H1 (cell line): Measurements from ENCODE around the gene NCAPG2. TPM values are rescaled to one million over a fixed set of nuclear protein-coding genes. Genes with fewer than 3 reads are reported as not detected.

Experiments
- CTCF ChIA-PET: fragments of 300-600 bp; sonication (Branson Sonifier 250); formaldehyde crosslinking; loops from one replicate; lab custom pipeline; 2021; ENCODE audit not compliant: partially characterized antibody; lab: Charles Lee
- POLR2A ChIA-PET: fragments of 300-600 bp; sonication (Branson Sonifier 250); formaldehyde crosslinking; loops from one replicate; lab custom pipeline; 2021; ENCODE audit warnings: inconsistent platforms; ENCODE audit not compliant: partially characterized antibody; lab: Charles Lee
- DNase-seq, 2 experiments: peaks; one replicate each; pipeline versions ENCODE4 v3.0.0 to v3.0.0-alpha.2; 2010 to 2022; ENCODE audit warnings: low spot score in 2 of 2, low read depth in 1 of 2, mixed read lengths in 1 of 2
- FAIRE-seq: peaks from 2 replicates; lab custom pipeline; 2011; peaks lifted over from hg19 to GRCh38; lab: Jason Lieb, UNC
- H2AFZ ChIP-seq: 2 replicates; pipeline ENCODE4 v1.8.1; 2012; ENCODE audit warnings: low read length, inconsistent platforms
- H2AK5ac ChIP-seq: 2 replicates; pipeline ENCODE4 v1.6.1; 2013; ENCODE audit warnings: low read depth, low read length
- H2BK120ac ChIP-seq: replicated peaks from 2 replicates; pipeline ENCODE3; 2013; ENCODE audit warnings: low read depth, low read length, inconsistent platforms
- H2BK12ac ChIP-seq: 2 replicates; pipeline ENCODE4 v1.6.1; 2013; ENCODE audit warnings: low read depth, low read length
- H2BK15ac ChIP-seq: 2 replicates; pipeline ENCODE4 v1.6.1; 2013; ENCODE audit warnings: low read length
- H2BK20ac ChIP-seq: 2 replicates; pipeline ENCODE4 v1.6.1; 2013; ENCODE audit warnings: low read length
- H2BK5ac ChIP-seq: 2 replicates; pipeline ENCODE4 v1.6.1; 2013; ENCODE audit warnings: low read depth, low read length
- H3K14ac ChIP-seq: 2 replicates; pipeline ENCODE4 v1.6.1; 2013; ENCODE audit warnings: inconsistent platforms; ENCODE audit not compliant: insufficient read length
- H3K18ac ChIP-seq: 2 replicates; pipeline ENCODE4 v1.6.1; 2013; ENCODE audit warnings: low read length; ENCODE audit errors: extremely low read depth
- H3K23ac ChIP-seq: 2 replicates; pipeline ENCODE4 v1.6.1; 2013; ENCODE audit warnings: inconsistent platforms; ENCODE audit not compliant: insufficient read length
- H3K23me2 ChIP-seq: 2 replicates; pipeline ENCODE4 v1.6.1; 2013; ENCODE audit warnings: low read depth, low read length
- H3K27ac ChIP-seq: 2 replicates; pipeline ENCODE4 v1.6.1; 2011; ENCODE audit warnings: low read depth, low read length, inconsistent platforms
- H3K27me3 ChIP-seq, 4 experiments: replicated peaks in 1 of 4; 1 replicate in 1 of 4; 2 replicates in 3 of 4; pipeline versions ENCODE4 v1.6.1 to v1.8.1; 2011 to 2013; ENCODE audit warnings: low read length in 3 of 4, mild to moderate bottlenecking in 3 of 4, inconsistent platforms in 2 of 4, mixed read lengths in 2 of 4, moderate library complexity in 1 of 4; ENCODE audit not compliant: control insufficient read depth in 3 of 4, insufficient read depth in 3 of 4; ENCODE audit errors: extremely low read depth in 1 of 4
- H3K36me3 ChIP-seq, 4 experiments: 2 replicates each; pipeline versions ENCODE4 v1.6.1 to v1.8.1; 2011 to 2013; ENCODE audit warnings: mild to moderate bottlenecking in 4 of 4, low read length in 3 of 4, moderate library complexity in 2 of 4, control low read depth in 1 of 4, inconsistent platforms in 1 of 4; ENCODE audit not compliant: insufficient read depth in 4 of 4, control insufficient read depth in 2 of 4
- H3K4ac ChIP-seq: replicated peaks from 2 replicates; pipeline ENCODE3; 2013; ENCODE audit warnings: low read length, low read depth, mixed read lengths, inconsistent platforms; ENCODE audit not compliant: insufficient read length
- H3K4me1 ChIP-seq, 4 experiments: replicated peaks in 1 of 4; 1 replicate in 1 of 4; 2 replicates in 3 of 4; pipeline versions ENCODE4 v1.6.1 to v1.8.1; 2011 to 2013; ENCODE audit warnings: low read length in 3 of 4, inconsistent platforms in 2 of 4, mixed read lengths in 1 of 4; ENCODE audit not compliant: insufficient read depth in 4 of 4, control insufficient read depth in 3 of 4
- H3K4me2 ChIP-seq, 2 experiments: 2 replicates each; pipeline versions ENCODE4 v1.6.1 to v1.8.1; 2011 to 2013; ENCODE audit warnings: low read depth in 2 of 2, low read length in 2 of 2, control low read depth in 1 of 2, inconsistent platforms in 1 of 2, mild to moderate bottlenecking in 1 of 2; ENCODE audit not compliant: insufficient read depth in 1 of 2
- H3K4me3 ChIP-seq, 4 experiments: fragments of 200-600, 300-600 bp in 1 of 4; sonication (generic), shearing (Covaris generic), sonication (Bioruptor Twin) in 1 of 4; 2 replicates each; pipeline versions ENCODE4 v1.5.1 to v1.8.1; 2011 to 2016; ENCODE audit warnings: low read length in 4 of 4, low read depth in 3 of 4, control low read depth in 2 of 4, inconsistent platforms in 2 of 4, mild to moderate bottlenecking in 2 of 4, mixed read lengths in 1 of 4, moderate library complexity in 1 of 4; ENCODE audit not compliant: insufficient read depth in 2 of 4; ENCODE audit errors: extremely low read depth in 1 of 4
- H3K56ac ChIP-seq: replicated peaks from 2 replicates; pipeline ENCODE3; 2013; ENCODE audit warnings: low read depth, mild to moderate bottlenecking, mixed read lengths, low read length, inconsistent platforms; ENCODE audit not compliant: insufficient read length
- H3K79me1 ChIP-seq: 2 replicates; pipeline ENCODE4 v1.6.1; 2013; ENCODE audit warnings: low read depth, low read length, control low read depth
- H3K79me2 ChIP-seq, 2 experiments: 2 replicates each; pipeline versions ENCODE4 v1.6.1 to v1.8.1; 2012 to 2013; ENCODE audit warnings: low read length in 2 of 2, mild to moderate bottlenecking in 2 of 2, inconsistent platforms in 1 of 2; ENCODE audit not compliant: insufficient read depth in 2 of 2, control insufficient read depth in 1 of 2
- H3K9ac ChIP-seq, 4 experiments: replicated peaks in 1 of 4; 1 replicate in 1 of 4; 2 replicates in 3 of 4; pipeline versions ENCODE4 v1.6.1 to v1.8.1; 2011 to 2013; ENCODE audit warnings: low read depth in 3 of 4, low read length in 3 of 4, control low read depth in 2 of 4, mild to moderate bottlenecking in 2 of 4, moderate library complexity in 2 of 4, inconsistent platforms in 1 of 4; ENCODE audit errors: extremely low read depth in 1 of 4
- H3K9me3 ChIP-seq, 2 experiments: 2 replicates each; pipeline versions ENCODE4 v1.6.1 to v1.8.1; 2012 to 2013; ENCODE audit warnings: mild to moderate bottlenecking in 2 of 2, moderate library complexity in 2 of 2, control low read depth in 1 of 2, inconsistent platforms in 1 of 2, low read depth in 1 of 2, low read length in 1 of 2, mixed read lengths in 1 of 2; ENCODE audit not compliant: insufficient read depth in 2 of 2
- H4K20me1 ChIP-seq, 2 experiments: replicated peaks in 1 of 2; 2 replicates each; pipeline versions ENCODE3 to v1.8.1; 2011 to 2013; ENCODE audit warnings: inconsistent platforms in 2 of 2, low read length in 2 of 2, mild to moderate bottlenecking in 1 of 2; ENCODE audit not compliant: insufficient read depth in 2 of 2, control insufficient read depth in 1 of 2
- H4K5ac ChIP-seq: 2 replicates; pipeline ENCODE4 v1.6.1; 2013; ENCODE audit warnings: low read length, low read depth, mixed read lengths, inconsistent platforms; ENCODE audit not compliant: insufficient read length
- H4K8ac ChIP-seq: 2 replicates; pipeline ENCODE4 v1.8.0; 2013; ENCODE audit warnings: mild to moderate bottlenecking, moderate library complexity, low read length, inconsistent platforms; ENCODE audit not compliant: insufficient read depth; ENCODE audit errors: extremely low read depth
- H4K91ac ChIP-seq: replicated peaks from 2 replicates; pipeline ENCODE3; 2013; ENCODE audit warnings: low read length, mixed read lengths, inconsistent platforms; ENCODE audit not compliant: insufficient read length
- EGR1 ChIP-seq: IDR thresholded peaks from 2 replicates; pipeline ENCODE4 v1.6.1; 2011; ENCODE audit warnings: low read depth, low read length, borderline replicate concordance
- KDM4A ChIP-seq: IDR thresholded peaks from one replicate; pipeline ENCODE4 v1.7.1; 2012; ENCODE audit warnings: low read depth, mild to moderate bottlenecking, moderate library complexity, low read length, inconsistent platforms; ENCODE audit not compliant: severe bottlenecking
- RNF2 ChIP-seq: fragments of 200-900, 300-1000 bp; sonication (generic); IDR thresholded peaks from 2 replicates; pipeline ENCODE4 v1.7.1; 2016; ENCODE audit warnings: borderline replicate concordance, low read depth, mild to moderate bottlenecking, antibody characterized with exemption, low read length; ENCODE audit not compliant: poor library complexity, severe bottlenecking; ENCODE audit errors: missing control alignments
- SIN3A ChIP-seq, 2 experiments: IDR thresholded peaks in 1 of 2; conservative IDR thresholded peaks in 1 of 2; 2 replicates each; pipeline ENCODE4 v1.6.1; 2011 to 2012; ENCODE audit warnings: low read length in 2 of 2, improper control_type of control experiment in 1 of 2, low read depth in 1 of 2, mild to moderate bottlenecking in 1 of 2
- TBP ChIP-seq: IDR thresholded peaks from 2 replicates; pipeline ENCODE4 v1.6.1; 2011; ENCODE audit warnings: low read depth, low read length, improper control_type of control experiment
- TCF12 ChIP-seq: IDR thresholded peaks from 2 replicates; pipeline ENCODE4 v1.6.1; 2011; ENCODE audit warnings: low read depth, mild to moderate bottlenecking, low read length
- ZNF274 ChIP-seq: IDR thresholded peaks from 2 replicates; pipeline ENCODE4 v1.7.0; 2012; ENCODE audit warnings: low read length, borderline replicate concordance; ENCODE audit errors: extremely low read depth
- WGBS, 2 experiments: shearing (Covaris generic) in 1 of 2; methylation state at CpG; one replicate each; pipeline versions ENCODE4 v1.1.6 to v1.1.7; 2013 to 2015; ENCODE audit warnings: low lambda C conversion rate in 2 of 2, mixed read lengths in 2 of 2, inconsistent platforms in 1 of 2, low coverage in 1 of 2, missing lambda C conversion rate in 1 of 2; ENCODE audit not compliant: insufficient replicate concordance in 2 of 2, insufficient coverage in 1 of 2, insufficient read length in 1 of 2; ENCODE audit errors: extremely low coverage in 1 of 2, missing lambda C conversion rate in 1 of 2; 5-methylcytosine and 5-hydroxymethylcytosine counted together
- polyA plus RNA-seq, 7 experiments: library from polyadenylated mRNA; depleted of rRNA in 3 of 7; stranded (reverse) in 5 of 7; unstranded in 2 of 7; fragments of >200 nt in 5 of 7; fragments of 200-250 nt in 2 of 7; gene quantifications; 1 replicate in 5 of 7; 2 replicates in 1 of 7; 4 replicates in 1 of 7; pipeline versions ENCODE4 v1.2.1 to v1.2.3, GENCODE V29; 2011 to 2013; ENCODE audit warnings: missing spikeins in 2 of 7, mixed read lengths in 2 of 7
- total RNA-seq: library from RNA; stranded (reverse); fragmentation: NEBNext Ultra II Directional; extraction: Animal tissue kit (Norgen Biotek cat#: 25700); gene quantifications from 2 replicates; pipeline ENCODE4 v1.2.1, GENCODE V29; 2021
- TF ChIP-seq, protein P1 (sequence below): IDR thresholded peaks from 2 replicates; pipeline ENCODE4 v1.6.1; 2011; ENCODE audit warnings: low read length, improper control_type of control experiment
- TF ChIP-seq, protein P2 (sequence below), 3 experiments: IDR thresholded peaks; 1 replicate in 2 of 3; 2 replicates in 1 of 3; pipeline versions ENCODE4 v1.5.1 to v1.6.1; 2011; ENCODE audit warnings: low read length in 3 of 3, mild to moderate bottlenecking in 3 of 3, inconsistent platforms in 2 of 3, low read depth in 1 of 3, moderate library complexity in 1 of 3; ENCODE audit not compliant: insufficient read depth in 1 of 3; ENCODE audit errors: control extremely low read depth in 1 of 3

The NCAPG2 gene
- total and polyA plus RNA-seq, 2 of the 8 experiments (the other 6 are each of a cell fraction or from before 2014, with no cell fraction given): 49.9 to 119 TPM

DNA sequence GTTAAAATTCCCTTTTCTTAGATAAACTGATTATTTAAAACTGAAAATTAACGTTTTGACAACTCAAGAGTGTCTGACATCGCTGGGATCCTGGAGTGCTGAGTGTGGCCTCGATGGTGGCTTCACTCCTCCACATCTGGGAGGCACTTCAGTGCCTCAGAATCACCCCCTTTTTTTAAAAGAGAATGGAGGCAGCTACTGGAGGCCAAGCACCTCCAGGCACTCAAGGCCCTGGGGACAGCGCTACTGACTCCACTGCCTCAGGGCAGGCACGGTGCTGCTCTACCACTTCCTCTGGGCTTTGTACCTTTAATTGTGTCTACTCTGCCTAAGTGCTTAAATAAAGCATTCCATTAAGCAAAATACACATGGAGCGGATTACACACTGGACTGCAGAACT, 27.2 kb upstream of the NCAPG2 start:
- Histone ChIP-seq H3K14ac (no peak overlapping the region), H3K9me3 (no peaks in the 10 kb centered on the region), H2BK20ac (no peak overlapping the region), H2BK15ac (no peak overlapping the region), H3K4me2 (no peak overlapping the region), H3K9ac (no peak overlapping the region), H3K4ac (no peak overlapping the region), H3K23me2 (no peaks in the 10 kb centered on the region), H3K56ac (no peak overlapping the region), H4K91ac (no peak overlapping the region), H2BK5ac (no peak overlapping the region), H4K5ac (no peak overlapping the region), H2AK5ac (no peak overlapping the region), H3K23ac (no peak overlapping the region), H2BK12ac (no peak overlapping the region), H3K79me1 (no peaks in the 10 kb centered on the region), H4K8ac (no peak overlapping the region), H3K36me3 (peaks cover 0 to 4% (median 3%) of the 10 kb centered on the region in 4 experiments; a peak in 3 of 8 replicates), H3K18ac (no peak overlapping the region), H2AFZ (no peak overlapping the region), H3K27ac (no peak overlapping the region), H2BK120ac (no peak overlapping the region), H3K4me1 (peaks cover 0 to 7% (median 2%) of the 10 kb centered on the region in 4 experiments; a peak in 3 of 7 replicates), H3K4me3 (no peak overlapping the region), H3K79me2 (no peaks in the 10 kb centered on the region), H3K27me3 (no peaks in the 10 kb centered on the region)
- DNase-seq (peak in 1 of 2 experiments; percentile 33), FAIRE-seq (no peak)
- CTCF ChIA-PET: interaction anchor here (0.6 to 5.0 kb wide), 8 partner anchors 7 to 107 kb away, joined by 3 to 37 read pairs (median 9); partner anchors contain the start of gene NCAPG2
- POLR2A ChIA-PET: no interaction called here
- WGBS, 2 experiments: 88% methylated on average over 6 of the region's 6 CpGs; no CpG with 5 or more reads in 1 of the 2 experiments
- TF ChIP-seq KDM4A (no peak), ZNF274 (no peak), EGR1 (no peak), TBP (no peak), TCF12 (no peak), SIN3A (conservative IDR thresholded peaks at IDR 0.05 in 1 of 2, IDR thresholded peaks at IDR 0.05 in 1 of 2; ENCODE audit: low read depth in 1 of 2, low read length in 2 of 2) (no peak), RNF2 (no peak)
- TF ChIP-seq, protein P1, sequence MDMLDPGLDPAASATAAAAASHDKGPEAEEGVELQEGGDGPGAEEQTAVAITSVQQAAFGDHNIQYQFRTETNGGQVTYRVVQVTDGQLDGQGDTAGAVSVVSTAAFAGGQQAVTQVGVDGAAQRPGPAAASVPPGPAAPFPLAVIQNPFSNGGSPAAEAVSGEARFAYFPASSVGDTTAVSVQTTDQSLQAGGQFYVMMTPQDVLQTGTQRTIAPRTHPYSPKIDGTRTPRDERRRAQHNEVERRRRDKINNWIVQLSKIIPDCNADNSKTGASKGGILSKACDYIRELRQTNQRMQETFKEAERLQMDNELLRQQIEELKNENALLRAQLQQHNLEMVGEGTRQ: no peak
- TF ChIP-seq, protein P2, sequence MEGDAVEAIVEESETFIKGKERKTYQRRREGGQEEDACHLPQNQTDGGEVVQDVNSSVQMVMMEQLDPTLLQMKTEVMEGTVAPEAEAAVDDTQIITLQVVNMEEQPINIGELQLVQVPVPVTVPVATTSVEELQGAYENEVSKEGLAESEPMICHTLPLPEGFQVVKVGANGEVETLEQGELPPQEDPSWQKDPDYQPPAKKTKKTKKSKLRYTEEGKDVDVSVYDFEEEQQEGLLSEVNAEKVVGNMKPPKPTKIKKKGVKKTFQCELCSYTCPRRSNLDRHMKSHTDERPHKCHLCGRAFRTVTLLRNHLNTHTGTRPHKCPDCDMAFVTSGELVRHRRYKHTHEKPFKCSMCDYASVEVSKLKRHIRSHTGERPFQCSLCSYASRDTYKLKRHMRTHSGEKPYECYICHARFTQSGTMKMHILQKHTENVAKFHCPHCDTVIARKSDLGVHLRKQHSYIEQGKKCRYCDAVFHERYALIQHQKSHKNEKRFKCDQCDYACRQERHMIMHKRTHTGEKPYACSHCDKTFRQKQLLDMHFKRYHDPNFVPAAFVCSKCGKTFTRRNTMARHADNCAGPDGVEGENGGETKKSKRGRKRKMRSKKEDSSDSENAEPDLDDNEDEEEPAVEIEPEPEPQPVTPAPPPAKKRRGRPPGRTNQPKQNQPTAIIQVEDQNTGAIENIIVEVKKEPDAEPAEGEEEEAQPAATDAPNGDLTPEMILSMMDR (IDR thresholded peaks at IDR 0.05; ENCODE audit: control extremely low read depth in 1 of 3, insufficient read depth in 1 of 3, low read depth in 1 of 3, low read length in 3 of 3): no peak
- TF ChIP-seq, all 59 proteins: peak for 0
- peaks cover 0 to 1% of the 10 kb centered on the region in 2 experiments for H4K20me1 ChIP-seq
